GM23338 (cell line): ENCODE measurements around the gene ACOT6.
"Not testable (repeated sequence)": the region's sequence is repeated elsewhere in the genome, so short reads cannot be mapped to it uniquely, and the experiment has no call there.

Experiments
- CTCF ChIP-seq, 2 experiments: fragments of 200-600 bp in 1 of 2; sonication (generic) in 1 of 2; conservative IDR thresholded peaks; 2 replicates each; pipeline versions ENCODE4 v1.5.1 to v1.6.1; 2016 to 2017; ENCODE audit warnings: antibody characterized with exemption in 2 of 2, low read depth in 2 of 2, mild to moderate bottlenecking in 2 of 2, moderate library complexity in 1 of 2
- EZH2 ChIP-seq: fragments of 200-600 bp; sonication (generic); IDR thresholded peaks from one replicate; pipeline ENCODE4 v1.8.0; 2017; ENCODE audit warnings: antibody characterized with exemption, mild to moderate bottlenecking, low read depth; ENCODE audit not compliant: unreplicated experiment
- EZH2phosphoT487 ChIP-seq: fragments of 200-600 bp; sonication (generic); IDR thresholded peaks from one replicate; pipeline ENCODE4 v1.8.1; 2018; ENCODE audit warnings: antibody characterized with exemption; ENCODE audit not compliant: unreplicated experiment
- POLR2AphosphoS5 ChIP-seq: IDR thresholded peaks from 2 replicates; pipeline ENCODE4 v1.6.1; 2016; ENCODE audit warnings: antibody characterized with exemption, low read depth
- REST ChIP-seq: IDR thresholded peaks from one replicate; pipeline ENCODE4 v1.6.1; 2018; ENCODE audit warnings: antibody characterized with exemption; ENCODE audit not compliant: unreplicated experiment
- TF ChIP-seq, protein P1 (sequence below): IDR thresholded peaks from 2 replicates; pipeline ENCODE4 v1.6.1; 2016; ENCODE audit warnings: antibody characterized with exemption

DNA sequence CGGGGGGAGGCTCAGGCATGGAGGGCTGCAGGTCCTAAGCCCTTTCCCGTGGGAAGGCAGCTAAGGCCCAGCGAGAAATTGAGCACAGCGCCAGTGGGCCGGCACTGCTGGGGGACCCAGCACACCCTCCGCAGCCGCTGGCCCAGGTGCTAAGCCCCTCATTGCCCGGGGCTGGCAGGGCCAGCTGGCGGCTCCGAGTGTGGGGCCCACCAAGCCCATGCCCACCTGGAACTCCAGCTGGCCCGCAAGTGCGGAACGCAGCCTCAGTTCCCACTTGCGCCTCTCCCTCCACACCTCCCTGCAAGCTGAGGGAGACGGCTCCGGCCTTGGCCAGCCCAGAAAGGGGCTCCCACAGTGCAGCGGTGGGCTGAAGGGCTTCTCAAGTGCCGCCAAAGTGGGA is 45.9 kb upstream of the ACOT6 start:
- not testable (repeated sequence) for TF ChIP-seq EZH2; REST; CTCF (conservative IDR thresholded peaks at IDR 0.05; ENCODE audit: low read depth in 2 of 2); EZH2phosphoT487; POLR2AphosphoS5
- TF ChIP-seq, protein P1, sequence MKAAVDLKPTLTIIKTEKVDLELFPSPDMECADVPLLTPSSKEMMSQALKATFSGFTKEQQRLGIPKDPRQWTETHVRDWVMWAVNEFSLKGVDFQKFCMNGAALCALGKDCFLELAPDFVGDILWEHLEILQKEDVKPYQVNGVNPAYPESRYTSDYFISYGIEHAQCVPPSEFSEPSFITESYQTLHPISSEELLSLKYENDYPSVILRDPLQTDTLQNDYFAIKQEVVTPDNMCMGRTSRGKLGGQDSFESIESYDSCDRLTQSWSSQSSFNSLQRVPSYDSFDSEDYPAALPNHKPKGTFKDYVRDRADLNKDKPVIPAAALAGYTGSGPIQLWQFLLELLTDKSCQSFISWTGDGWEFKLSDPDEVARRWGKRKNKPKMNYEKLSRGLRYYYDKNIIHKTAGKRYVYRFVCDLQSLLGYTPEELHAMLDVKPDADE, result not testable (repeated sequence)
